Measurements from ENCODE around the gene MACROH2A2. TPM values are rescaled to one million over a fixed set of nuclear protein-coding genes. Genes with fewer than 3 reads are reported as not detected.

Gene MACROH2A2
- total and polyA plus RNA-seq, 2 donors (not counting 1 experiment from before 2014, with no cell fraction given), result not detected

DNA sequence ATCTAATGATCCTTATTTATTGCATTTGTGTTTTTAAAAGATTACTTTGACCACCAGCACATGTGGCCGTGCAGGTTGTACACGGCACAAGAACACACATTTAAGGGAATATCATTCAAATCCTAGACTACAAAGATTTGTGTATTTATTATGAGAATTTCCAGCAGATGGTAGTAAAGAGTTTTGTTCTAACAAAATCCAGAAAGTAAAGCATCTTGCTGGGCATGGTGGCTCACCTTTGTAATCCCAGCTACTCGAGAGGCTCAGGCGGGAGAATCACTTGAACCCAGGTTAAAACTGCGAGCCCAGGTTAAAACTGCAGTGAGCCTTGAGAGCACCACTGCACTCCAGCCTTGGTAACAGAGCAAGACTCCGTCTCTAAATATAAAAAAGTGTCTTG lies 31.5 kb downstream of the MACROH2A2 start:
- Mint-ChIP-seq H3K27ac (no peak overlapping the region), H3K9me3 (ENCODE audit: insufficient read depth) (no peaks in the 10 kb centered on the region), H3K27me3 (peaks cover 4% of the 10 kb centered on the region), H3K4me1 (no peaks in the 10 kb centered on the region), H3K4me3 (no peak overlapping the region)
- Histone ChIP-seq H3K4me2 (replicated peaks; ENCODE audit: low read depth, low read length, poor library complexity, severe bottlenecking) (no peak overlapping the region), H3K4me3 (ENCODE audit: control extremely low read depth in 1 of 5, extremely low read depth in 1 of 5, insufficient read depth in 1 of 5, low read depth in 2 of 5, low read length in 4 of 5) (no peak overlapping the region), H4K20me1 (ENCODE audit: control insufficient read depth, insufficient read depth, low read length, poor library complexity, severe bottlenecking) (no peaks in the 10 kb centered on the region), H3K79me2 (ENCODE audit: control insufficient read depth, insufficient read depth, low read length) (no peaks in the 10 kb centered on the region), H3K27me3 (replicated peaks in 1 of 4; ENCODE audit: control extremely low read depth in 1 of 4, control insufficient read depth in 3 of 4, insufficient read depth in 4 of 4, low read length in 3 of 4) (no peaks in the 10 kb centered on the region), H3K4me1 (ENCODE audit: control insufficient read depth in 2 of 2, insufficient read depth in 2 of 2, low read length in 2 of 2) (no peaks in the 10 kb centered on the region), H3K36me3 (replicated peaks in 1 of 2; ENCODE audit: control extremely low read depth in 1 of 2, control insufficient read depth in 1 of 2, extremely low read depth in 1 of 2, insufficient read depth in 2 of 2, low read length in 1 of 2) (no peaks in the 10 kb centered on the region), H3K27ac (ENCODE audit: low read length in 2 of 2) (no peak overlapping the region), H3K9ac (ENCODE audit: low read length) (no peak overlapping the region), H3K9me3 (ENCODE audit: control extremely low read depth in 1 of 3, control insufficient read depth in 2 of 3, insufficient read depth in 1 of 3, low read length in 2 of 3) (no peaks in the 10 kb centered on the region), H2AFZ (ENCODE audit: insufficient read depth, low read depth, low read length, poor library complexity, severe bottlenecking) (no peak overlapping the region)
- ATAC-seq (ENCODE audit: low read depth), result no peak
- intact Hi-C loops (cut with micrococcal nuclease), result no loop called here
- WGBS (ENCODE audit: insufficient coverage), result 82% methylated on average over 3 of the region's 6 CpGs
- POLR2A ChIA-PET, result no interaction called here
- TF ChIP-seq CTCF (IDR thresholded peaks at IDR 0.05), result no peak
- TF ChIP-seq EZH2 (IDR thresholded peaks at IDR 0.05; ENCODE audit: borderline replicate concordance, insufficient read depth, low read depth, low read length, poor library complexity, severe bottlenecking), result no peak
- no peak for DNase-seq
- CTCF ChIA-PET, result interaction anchor here (0.9 kb wide), 1 partner anchor 377 kb away, joined by 3 read pairs; no protein-coding TSS in a partner anchor

GRCh38 chr10:70085975-70086613 lies 33.4 kb downstream of the MACROH2A2 start:
- no peak for ATAC-seq (ENCODE audit: low read depth)
- ChIA-PET CTCF (no interaction called here), POLR2A (no interaction called here)
- Histone ChIP-seq H3K4me2 (replicated peaks; ENCODE audit: low read depth, low read length, poor library complexity, severe bottlenecking) (no peak overlapping the region), H3K9me3 (ENCODE audit: control extremely low read depth in 1 of 3, control insufficient read depth in 2 of 3, insufficient read depth in 1 of 3, low read length in 2 of 3) (no peaks in the 10 kb centered on the region), H3K36me3 (replicated peaks in 1 of 2; ENCODE audit: control extremely low read depth in 1 of 2, control insufficient read depth in 1 of 2, extremely low read depth in 1 of 2, insufficient read depth in 2 of 2, low read length in 1 of 2) (no peaks in the 10 kb centered on the region), H3K4me3 (ENCODE audit: control extremely low read depth in 1 of 5, extremely low read depth in 1 of 5, insufficient read depth in 1 of 5, low read depth in 2 of 5, low read length in 4 of 5) (no peak overlapping the region), H3K27me3 (replicated peaks in 1 of 4; ENCODE audit: control extremely low read depth in 1 of 4, control insufficient read depth in 3 of 4, insufficient read depth in 4 of 4, low read length in 3 of 4) (no peaks in the 10 kb centered on the region), H2AFZ (ENCODE audit: insufficient read depth, low read depth, low read length, poor library complexity, severe bottlenecking) (no peak overlapping the region), H3K9ac (ENCODE audit: low read length) (no peak overlapping the region), H4K20me1 (ENCODE audit: control insufficient read depth, insufficient read depth, low read length, poor library complexity, severe bottlenecking) (no peaks in the 10 kb centered on the region), H3K4me1 (ENCODE audit: control insufficient read depth in 2 of 2, insufficient read depth in 2 of 2, low read length in 2 of 2) (no peaks in the 10 kb centered on the region), H3K27ac (ENCODE audit: low read length in 2 of 2) (no peak overlapping the region), H3K79me2 (ENCODE audit: control insufficient read depth, insufficient read depth, low read length) (no peaks in the 10 kb centered on the region)
- Mint-ChIP-seq H3K27me3 (peaks cover 4% of the 10 kb centered on the region), H3K9me3 (ENCODE audit: insufficient read depth) (no peaks in the 10 kb centered on the region), H3K27ac (no peak overlapping the region), H3K4me3 (no peak overlapping the region), H3K4me1 (no peaks in the 10 kb centered on the region)
- DNase-seq, result no peak
- TF ChIP-seq CTCF (IDR thresholded peaks at IDR 0.05) (no peak), EZH2 (IDR thresholded peaks at IDR 0.05; ENCODE audit: borderline replicate concordance, insufficient read depth, low read depth, low read length, poor library complexity, severe bottlenecking) (no peak)
- intact Hi-C loops (cut with micrococcal nuclease), result no loop called here
- 96% methylated on average over 3 of the region's 3 CpGs for WGBS (ENCODE audit: insufficient coverage)
